ENCODE measurements around the gene ATF7IP2.

The ATF7IP2 gene

GRCh38 chr16:10386517-10387100 lies 748 bp downstream of the ATF7IP2 start:
- DNase-seq (ENCODE audit: low spot score), result no peak
- no peak for TF ChIP-seq CTCF (IDR thresholded peaks at IDR 0.05; ENCODE audit: extremely low read depth, missing control alignments)

DNA sequence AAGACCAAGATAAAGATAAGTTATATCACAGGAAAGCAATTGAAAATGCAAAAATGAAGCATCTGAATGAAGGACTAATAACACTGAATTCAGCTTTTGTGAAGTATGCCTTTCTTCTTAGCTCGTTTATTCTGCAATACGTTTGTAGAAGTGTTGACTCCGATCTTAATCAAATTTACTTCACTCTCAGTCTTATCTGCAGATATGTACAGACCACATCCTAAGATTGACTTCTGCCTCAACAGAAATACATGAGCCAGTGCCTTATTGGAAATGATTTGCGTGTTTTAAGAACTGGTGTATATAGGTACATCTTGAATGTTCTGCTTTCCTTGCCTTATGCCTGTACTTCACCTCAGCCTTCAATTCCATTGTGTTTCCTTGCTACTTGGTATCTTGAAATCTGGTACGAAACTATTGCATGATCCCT lies 1.3 kb downstream of the ATF7IP2 start:
- DNase-seq (ENCODE audit: low spot score), result no peak
- no peak for TF ChIP-seq CTCF (IDR thresholded peaks at IDR 0.05; ENCODE audit: extremely low read depth, missing control alignments)

DNA sequence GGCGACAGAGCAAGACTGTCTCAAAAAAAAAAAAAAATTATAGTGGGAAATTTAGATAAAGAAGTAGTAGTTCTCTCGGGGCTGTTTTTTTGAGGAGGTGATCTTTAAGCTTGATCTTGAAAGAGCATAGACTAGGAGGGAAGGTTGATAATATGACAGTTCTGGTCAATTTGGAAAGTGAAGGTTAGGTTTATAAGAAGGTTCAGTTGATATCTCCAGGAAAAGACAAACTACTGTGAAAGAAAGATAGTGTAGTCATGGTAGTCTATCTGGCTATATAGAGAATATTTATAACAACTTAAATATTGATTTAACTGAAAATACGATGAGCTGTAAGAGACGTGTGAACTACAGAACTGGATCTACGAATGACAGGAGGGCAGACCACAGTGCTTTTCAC lies 3.1 kb downstream of the ATF7IP2 start:
- TF ChIP-seq CTCF (IDR thresholded peaks at IDR 0.05; ENCODE audit: extremely low read depth, missing control alignments), result no peak
- DNase-seq (ENCODE audit: low spot score), result no peak

DNA sequence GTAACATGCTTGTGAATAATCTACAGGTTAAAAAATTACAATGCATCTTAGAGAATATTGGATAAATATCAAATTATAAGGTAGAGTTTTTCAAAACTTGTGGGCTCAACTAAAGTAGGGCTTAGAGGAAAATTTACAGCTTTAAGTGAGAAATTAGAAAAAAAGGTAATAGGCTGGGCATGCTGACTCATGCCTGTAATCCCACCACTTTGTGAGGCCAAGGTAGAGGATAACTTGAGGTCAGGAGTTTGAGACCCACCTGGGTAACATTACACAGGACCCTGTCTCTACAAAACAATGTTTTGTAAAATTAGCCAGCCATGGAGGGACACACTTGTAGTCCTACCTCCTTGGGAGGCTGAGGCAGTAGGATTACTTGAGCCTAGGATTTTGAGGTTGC lies 4.5 kb downstream of the ATF7IP2 start:
- DNase-seq (ENCODE audit: low spot score), result no peak
- no peak for TF ChIP-seq CTCF (IDR thresholded peaks at IDR 0.05; ENCODE audit: extremely low read depth, missing control alignments)

GRCh38 chr16:10390867-10391266 lies 5.0 kb downstream of the ATF7IP2 start:
- DNase-seq (ENCODE audit: low spot score), result no peak
- TF ChIP-seq CTCF (IDR thresholded peaks at IDR 0.05; ENCODE audit: extremely low read depth, missing control alignments), result no peak

GRCh38 chr16:10391339-10391738 lies 5.5 kb downstream of the ATF7IP2 start:
- no peak for TF ChIP-seq CTCF (IDR thresholded peaks at IDR 0.05; ENCODE audit: extremely low read depth, missing control alignments)
- no peak for DNase-seq (ENCODE audit: low spot score)

DNA sequence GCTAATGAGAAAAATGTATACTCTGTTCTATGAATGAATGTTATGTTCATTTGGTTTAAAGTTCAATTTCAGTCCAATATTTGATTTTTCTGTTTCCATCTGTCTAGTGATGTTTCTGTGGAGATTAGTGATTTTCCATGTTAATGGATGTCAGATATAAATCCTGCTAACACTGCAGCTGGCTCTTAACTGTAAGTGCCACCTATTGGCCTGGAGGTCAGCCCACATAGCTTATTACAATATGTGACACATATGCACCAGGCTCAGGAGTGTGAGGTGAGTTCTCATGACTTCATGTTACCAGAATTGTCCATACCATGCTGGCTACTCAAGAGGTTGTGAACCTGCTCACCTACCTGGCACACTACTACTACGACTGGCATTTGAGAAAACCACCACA lies 17.1 kb downstream of the ATF7IP2 start:
- TF ChIP-seq CTCF (IDR thresholded peaks at IDR 0.05; ENCODE audit: extremely low read depth, missing control alignments), result no peak
- no peak for DNase-seq (ENCODE audit: low spot score)

All from GM20000 (cell line).